Measurements from ENCODE around the gene ACAA2.
A peak's percentile ranks its signal among the peaks of the same experiment; 100 is the strongest.
"Not testable (repeated sequence)": the region's sequence is repeated elsewhere in the genome, so short reads cannot be mapped to it uniquely, and the experiment has no call there.

ACAA2 gene

DNA sequence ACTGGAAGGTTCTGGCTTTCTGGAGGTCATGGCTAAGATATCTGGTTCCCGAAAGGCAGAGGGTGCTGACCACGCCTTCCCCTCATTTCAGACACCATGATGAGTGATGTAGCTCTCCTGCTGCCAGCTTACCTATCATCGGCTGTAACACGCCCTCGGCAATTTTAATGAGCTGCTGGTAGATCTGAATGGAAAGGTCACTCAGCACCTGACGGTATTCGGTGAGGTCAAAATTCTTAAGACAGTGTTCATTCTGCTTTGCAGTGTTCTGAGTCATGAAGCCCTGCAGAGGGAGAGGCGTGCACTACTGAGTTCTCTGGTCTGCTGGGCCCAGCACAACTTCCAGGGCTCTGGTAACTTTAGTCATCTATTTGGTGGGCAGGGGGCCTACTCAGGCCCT, 25.7 kb upstream of the ACAA2 start:
- DNase-seq (ENCODE audit: low read depth), result peak; percentile 99
- TF ChIP-seq CTCF (IDR thresholded peaks at IDR 0.05; ENCODE audit: insufficient read depth, low read depth, low read length, missing control alignments), result no peak
- no peak overlapping the region for H3K4me3 ChIP-seq (ENCODE audit: low read length)

DNA sequence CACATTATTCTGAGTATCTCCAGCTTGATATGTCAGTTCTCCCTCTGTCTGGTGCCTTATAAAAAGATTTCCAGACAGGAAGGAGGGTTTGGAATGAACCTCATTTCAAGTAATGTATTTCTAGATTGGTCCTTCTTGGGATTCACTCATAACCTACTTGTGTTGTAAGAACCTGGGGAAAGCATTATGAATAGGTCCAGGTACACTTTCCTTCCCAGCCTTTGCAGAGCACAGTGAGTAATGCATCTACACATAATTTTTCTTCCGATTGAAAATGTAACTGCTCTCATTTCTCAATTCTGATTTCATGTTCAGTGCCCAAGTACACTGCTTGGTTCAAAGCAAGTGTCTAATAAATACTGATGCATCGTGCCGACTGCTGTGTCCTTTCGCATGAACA, 25.0 kb upstream of the ACAA2 start:
- DNase-seq (ENCODE audit: low read depth), result peak; percentile 80
- no peak overlapping the region for H3K4me3 ChIP-seq (ENCODE audit: low read length)
- TF ChIP-seq CTCF (IDR thresholded peaks at IDR 0.05; ENCODE audit: insufficient read depth, low read depth, low read length, missing control alignments), result no peak

DNA sequence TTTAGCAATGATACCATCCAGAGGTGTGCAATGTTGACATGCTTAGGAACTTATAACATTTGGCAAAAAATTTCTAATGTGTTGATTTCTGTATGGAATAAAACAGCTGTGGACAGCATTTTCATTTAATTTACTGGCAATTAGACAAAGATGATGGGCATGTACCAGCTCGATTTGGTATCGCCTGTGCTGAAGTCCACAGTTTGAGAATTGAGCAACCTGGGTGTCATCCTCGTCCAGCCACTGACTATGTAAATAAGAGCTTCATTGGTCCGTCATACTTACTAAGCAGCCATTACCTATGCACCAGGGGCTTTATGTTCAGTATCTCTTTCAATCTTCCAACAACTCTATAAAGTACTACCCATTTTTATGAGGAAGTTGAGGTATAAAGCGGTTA, 24.6 kb upstream of the ACAA2 start:
- no peak overlapping the region for H3K4me3 ChIP-seq (ENCODE audit: low read length)
- peak; percentile 97 for DNase-seq (ENCODE audit: low read depth)
- no peak for TF ChIP-seq CTCF (IDR thresholded peaks at IDR 0.05; ENCODE audit: insufficient read depth, low read depth, low read length, missing control alignments)

DNA sequence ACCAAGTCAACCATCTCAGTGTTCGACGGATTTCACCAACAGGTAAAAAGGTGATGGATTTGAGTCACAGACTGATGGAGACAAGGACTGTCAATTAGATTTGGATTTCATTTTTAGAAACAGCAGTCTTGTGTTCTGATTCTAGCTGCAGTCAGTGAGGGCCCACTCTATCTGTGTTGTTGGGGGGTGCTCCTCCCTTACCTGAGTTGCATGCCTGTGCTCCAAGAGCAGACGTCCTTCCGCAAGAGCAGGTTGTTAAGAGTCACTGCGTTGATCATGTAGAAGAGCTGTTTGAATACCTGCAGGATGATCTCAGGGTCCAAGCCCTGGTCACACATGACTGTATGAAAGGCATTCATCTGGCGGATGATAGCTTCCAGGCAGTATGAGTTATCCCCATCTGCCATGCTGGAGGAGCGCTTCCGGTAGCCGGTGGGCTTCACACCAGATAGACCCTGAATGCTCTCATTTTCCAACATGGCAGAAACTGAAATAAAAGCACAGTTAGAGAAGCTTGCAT, 24.0 kb upstream of the ACAA2 start:
- DNase-seq (ENCODE audit: low read depth), result peak; percentile 41
- H3K4me3 ChIP-seq (ENCODE audit: low read length), result not testable (repeated sequence)

GRCh38 chr18:49835405-49835804, 22.1 kb upstream of the ACAA2 start:
- H3K4me3 ChIP-seq (ENCODE audit: low read length), result no peak overlapping the region
- no peak for TF ChIP-seq CTCF (IDR thresholded peaks at IDR 0.05; ENCODE audit: insufficient read depth, low read depth, low read length, missing control alignments)
- DNase-seq (ENCODE audit: low read depth), result no peak

- no peak for TF ChIP-seq CTCF (IDR thresholded peaks at IDR 0.05; ENCODE audit: insufficient read depth, low read depth, low read length, missing control alignments)
- H3K4me3 ChIP-seq (ENCODE audit: low read length), result no peak overlapping the region
- DNase-seq (ENCODE audit: low read depth), result no peak
These were observed 20.9 kb upstream of the ACAA2 start for GRCh38 chr18:49834258-49834657.

DNA sequence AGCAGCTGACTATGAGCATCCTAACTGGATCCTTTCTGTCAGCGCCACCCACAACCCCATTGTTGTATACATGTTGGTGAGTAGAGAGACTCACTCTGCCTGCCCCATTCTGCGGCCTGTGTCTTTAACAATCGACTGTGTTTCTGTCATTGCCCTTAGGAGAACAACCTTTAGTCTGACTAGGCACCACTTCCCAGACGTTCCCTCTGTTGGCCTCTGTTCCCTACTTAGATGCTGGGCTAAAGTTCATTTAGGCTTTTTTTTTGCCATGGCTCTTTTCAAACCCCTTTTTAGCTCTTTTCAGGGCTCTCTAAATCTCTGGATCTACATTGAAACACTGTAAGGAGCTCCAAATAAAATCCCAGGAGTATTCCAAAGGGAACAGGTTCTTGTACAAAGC, 20.5 kb upstream of the ACAA2 start:
- no peak for DNase-seq (ENCODE audit: low read depth)
- TF ChIP-seq CTCF (IDR thresholded peaks at IDR 0.05; ENCODE audit: insufficient read depth, low read depth, low read length, missing control alignments), result no peak
- H3K4me3 ChIP-seq (ENCODE audit: low read length), result no peak overlapping the region

Data from epithelial cell of esophagus (primary cell).